GM19467 (cell line): ENCODE measurements around the gene INPP5K.
A peak's percentile ranks its signal among the peaks of the same experiment; 100 is the strongest.
"Not testable (repeated sequence)": the region's sequence is repeated elsewhere in the genome, so short reads cannot be mapped to it uniquely, and the experiment has no call there.

ENCODE experiments used
- ATAC-seq: cut with Tn5 transposase; IDR thresholded peaks from one replicate; pipeline ENCODE4 v1.9.1; 2021; ENCODE audit warnings: mild to moderate bottlenecking, moderate library complexity; ENCODE audit not compliant: unreplicated experiment

The INPP5K gene

DNA sequence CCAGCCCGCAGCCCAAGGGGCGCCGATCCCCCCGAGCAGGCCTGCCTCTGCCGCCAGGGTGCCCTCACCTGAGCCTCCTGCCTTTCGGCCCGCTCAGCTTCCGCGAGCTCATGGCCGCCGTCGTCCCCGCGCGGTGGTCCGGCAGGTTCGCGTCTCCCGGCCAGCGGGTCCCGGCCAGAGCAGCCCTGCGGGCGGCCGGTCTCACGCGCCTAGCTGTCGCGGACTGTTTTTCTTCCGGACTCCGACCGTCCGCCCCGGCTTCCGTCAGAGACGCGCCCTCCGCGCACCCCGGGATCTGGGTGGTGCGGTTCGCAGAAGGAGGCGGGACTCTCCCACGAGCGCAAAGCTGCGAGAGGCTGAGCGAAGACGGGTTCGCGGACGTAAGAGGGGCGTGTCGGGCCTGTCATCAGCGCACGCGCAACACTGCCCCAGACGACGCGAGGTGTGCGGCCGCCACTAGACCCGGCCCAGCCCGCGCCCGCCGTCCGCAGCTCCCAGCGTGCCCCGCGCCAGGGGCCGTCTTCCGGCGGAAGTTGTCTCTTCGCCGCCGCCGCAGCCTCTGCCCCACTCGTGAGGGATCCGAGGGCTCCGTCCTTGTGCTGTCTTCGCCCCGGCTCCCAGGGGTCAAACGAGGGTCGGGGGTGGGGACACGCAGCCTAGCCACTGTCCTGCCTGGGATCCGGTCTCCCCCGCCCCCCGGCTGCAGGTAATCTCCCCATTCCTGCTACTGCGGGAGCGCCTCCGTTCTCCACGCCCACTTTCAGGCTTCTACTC, at the start of gene INPP5K:
TSS of gene INPP5K (minus strand) at position 225 of the 774 bp plus-strand sequence. CDS start at position 112, 113 bp downstream.
- peak; percentile 86 for ATAC-seq

GRCh38 chr17:1565877-1566276, 49.5 kb upstream of the INPP5K start:
- no peak for ATAC-seq

DNA sequence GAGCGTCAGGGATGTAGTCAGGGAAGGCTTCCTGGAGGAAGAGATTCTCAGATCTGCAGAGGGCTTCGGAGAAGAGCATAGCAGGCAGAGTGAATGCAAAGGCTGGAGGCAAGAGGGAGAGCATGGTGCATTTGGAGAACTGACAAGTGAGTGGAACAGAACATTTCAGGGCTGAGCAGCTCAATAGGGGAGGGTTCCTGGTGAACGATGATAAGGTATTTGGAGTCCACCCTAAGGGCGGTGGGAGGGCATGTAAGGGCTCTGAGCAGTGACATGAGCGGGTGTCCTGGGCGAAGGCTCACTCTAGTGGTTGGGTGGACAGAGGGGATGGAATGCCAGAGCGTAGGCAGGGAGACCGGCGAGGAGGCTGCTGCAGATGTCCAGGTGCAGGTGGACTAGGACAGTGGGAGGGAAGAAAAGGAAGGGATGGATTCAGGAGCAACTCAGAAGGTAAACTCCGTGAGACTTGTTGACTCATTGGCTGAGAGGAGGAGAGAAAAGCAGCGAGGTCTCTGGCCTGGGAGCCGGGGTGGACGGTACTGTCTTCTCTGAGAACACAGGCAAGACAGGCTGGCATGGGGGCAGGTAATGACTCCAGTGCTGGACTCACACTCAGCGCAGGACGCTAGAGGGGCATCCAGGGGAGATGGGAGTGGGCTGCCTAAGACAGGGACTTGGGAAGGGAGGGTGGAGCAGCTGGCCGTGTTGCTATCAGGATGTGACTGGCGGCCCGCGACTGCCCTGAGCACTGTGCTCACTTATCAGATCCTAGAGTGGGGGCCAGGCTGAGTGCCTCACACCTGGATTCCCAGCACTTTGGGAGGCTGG, 47.6 kb upstream of the INPP5K start:
- no peak for ATAC-seq

DNA sequence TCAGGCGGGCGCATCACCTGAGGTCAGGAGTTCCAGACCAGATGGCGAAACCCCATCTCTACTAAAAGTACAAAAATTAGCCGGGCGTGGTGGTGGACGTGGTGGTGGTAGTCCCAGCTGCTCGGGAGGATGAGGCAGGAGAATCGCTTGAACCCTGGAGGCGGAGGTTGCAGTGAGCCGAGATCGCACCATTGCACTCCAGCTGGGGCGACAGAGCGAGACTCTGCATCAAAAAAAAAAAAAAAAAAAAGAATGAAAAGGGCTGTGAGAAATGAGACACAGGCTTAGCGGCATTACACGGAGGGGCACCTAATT, 47.0 kb upstream of the INPP5K start:
- not testable (repeated sequence) for ATAC-seq

- ATAC-seq: peak; percentile 19
Observed at GRCh38 chr17:1562176-1562643, 45.8 kb upstream of the INPP5K start.

DNA sequence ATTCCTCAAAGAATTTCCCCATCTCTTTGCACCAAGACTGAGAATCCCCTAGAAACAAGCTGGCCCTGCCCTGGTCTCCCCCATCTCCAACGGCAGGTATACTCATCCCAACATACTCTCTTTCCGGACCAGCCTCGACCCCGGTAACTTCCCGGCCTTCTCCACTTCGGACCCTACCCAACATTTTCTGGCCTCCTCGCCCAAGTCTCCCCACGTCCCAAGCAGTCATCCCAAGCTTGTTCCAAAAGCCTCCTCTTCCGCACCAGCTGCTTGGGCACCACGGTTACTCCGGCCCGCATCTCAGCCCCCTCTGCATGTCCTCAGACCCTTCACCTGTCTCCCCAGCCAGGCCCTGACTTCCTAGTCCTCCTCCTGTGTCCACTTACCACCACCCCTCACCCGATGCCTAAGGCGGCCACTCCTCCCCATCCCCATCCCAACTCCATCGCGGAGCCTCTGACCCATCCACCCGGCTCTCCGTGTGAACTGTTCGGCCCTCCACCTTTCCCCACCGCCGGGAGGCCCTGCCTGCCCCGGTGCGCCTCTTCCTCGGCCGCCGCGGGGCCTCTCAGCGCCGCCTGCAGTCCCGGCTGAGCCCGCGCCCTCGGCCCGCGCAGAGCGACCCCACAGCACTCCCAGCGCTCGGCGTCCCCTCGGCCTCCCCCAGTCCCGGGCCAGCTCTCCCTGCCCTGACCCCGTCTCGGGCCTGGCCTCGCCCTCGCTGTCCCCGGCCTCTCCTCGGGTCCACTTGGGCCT, 45.2 kb upstream of the INPP5K start:
- ATAC-seq: peak; percentile 20

DNA sequence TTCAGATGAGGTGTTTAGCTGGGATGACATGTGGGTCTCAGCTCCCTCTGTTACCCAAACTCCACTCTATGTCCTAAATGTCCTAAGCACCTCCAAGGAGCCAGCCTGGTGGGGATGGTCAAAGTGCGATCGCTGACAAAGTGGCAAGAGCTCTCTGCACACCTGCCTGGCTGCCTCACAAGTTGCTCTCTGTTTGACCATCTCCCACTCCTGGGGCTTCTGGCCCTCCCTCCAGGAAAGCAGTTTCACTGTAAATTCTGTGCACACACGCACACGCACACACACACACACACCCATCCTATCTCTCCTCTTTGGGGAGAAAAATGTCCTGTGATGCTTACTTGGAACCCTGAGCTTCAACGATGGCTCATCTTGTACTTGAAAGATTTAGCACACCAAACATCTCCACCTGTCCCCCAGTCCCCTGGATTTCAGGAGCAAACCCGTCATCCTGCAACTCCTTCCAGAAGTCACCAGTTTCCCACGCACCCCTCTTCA, 44.5 kb upstream of the INPP5K start:
- no peak for ATAC-seq

DNA sequence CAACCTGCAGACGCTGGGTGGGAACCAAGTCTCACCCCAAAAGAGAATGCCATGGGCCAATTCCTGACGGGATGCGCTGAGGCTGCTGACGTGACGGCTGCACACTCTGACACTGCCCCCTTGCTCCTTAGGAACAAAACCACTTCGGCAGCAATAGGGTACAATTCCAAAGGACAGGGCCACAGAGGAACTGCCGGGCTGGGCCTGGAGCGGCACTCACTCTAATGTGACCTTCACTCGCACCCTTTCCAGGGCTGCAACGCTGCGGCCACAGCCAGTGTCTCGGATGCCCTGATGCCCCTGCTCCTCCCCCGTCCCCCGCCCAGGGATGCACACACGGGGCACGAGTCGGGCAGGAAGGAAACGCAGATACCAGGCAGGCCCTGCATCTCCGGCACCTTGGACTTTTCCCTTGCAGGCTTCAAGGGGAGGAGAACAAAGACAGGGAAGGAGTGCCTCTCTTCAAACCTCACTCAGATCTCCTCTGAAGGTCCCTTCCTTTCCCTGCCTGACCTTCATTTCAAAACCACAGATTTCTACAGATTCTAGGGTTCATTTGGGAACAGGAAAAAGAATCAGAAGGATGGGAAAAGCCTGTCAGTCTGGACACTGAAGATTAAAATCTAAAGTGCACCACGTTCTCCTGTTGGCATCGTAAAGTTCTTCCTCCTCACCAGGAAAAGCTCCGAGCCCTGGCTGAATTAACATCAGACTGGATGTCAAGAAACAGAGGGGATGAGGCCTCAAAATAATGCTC, 43.9 kb upstream of the INPP5K start:
- no peak for ATAC-seq

DNA sequence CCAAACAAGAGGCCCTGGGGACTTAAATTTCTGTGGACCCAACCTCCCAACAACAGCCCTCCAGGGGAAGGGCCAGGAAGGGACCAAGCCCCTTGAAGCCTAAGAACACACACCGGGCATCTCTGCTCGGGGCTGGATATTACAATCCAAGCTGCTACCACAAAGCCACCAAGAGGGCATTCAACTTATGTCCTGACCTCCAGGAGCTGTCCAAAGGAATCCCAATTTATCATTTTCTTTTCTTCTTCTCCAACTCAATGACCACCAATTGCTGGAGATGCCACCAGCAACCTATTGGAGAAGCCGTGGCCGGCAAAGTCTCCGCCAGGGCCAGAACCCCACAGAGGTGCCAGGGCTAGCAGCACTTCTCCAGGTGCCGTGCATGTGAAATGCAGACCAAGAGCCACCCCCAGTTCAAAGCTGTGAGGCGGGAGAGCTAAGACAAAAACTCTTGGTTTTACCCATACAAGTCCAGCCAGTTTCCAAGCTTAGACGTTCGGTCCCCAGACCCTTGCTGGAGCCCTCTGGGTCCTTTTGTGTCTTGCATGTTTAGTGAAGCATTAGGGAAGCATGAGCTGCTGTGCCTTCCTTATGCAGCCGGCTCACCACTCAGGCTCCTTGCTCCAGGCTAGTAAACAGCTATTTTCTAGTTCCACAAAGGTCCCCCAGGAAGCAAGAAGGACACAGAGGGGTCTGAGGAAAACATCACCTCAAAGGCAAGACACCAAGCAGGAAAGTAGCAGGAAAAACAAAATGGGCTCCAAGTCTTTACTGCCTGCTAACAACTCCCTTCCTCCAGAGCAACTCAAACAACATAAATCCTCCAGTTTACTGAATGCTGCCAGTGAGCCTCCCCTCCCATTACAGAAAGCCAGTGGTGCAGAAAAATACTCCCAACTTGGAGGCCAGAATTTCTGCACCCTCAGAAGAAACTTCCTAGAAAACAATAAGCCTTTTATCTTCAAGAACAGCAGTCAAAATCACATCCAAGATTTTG, 42.9 kb upstream of the INPP5K start:
- no peak for ATAC-seq

GRCh38 chr17:1558401-1558800, 42.0 kb upstream of the INPP5K start:
- ATAC-seq: no peak

- no peak for ATAC-seq
Observed at GRCh38 chr17:1557355-1558095, 41.1 kb upstream of the INPP5K start.

DNA sequence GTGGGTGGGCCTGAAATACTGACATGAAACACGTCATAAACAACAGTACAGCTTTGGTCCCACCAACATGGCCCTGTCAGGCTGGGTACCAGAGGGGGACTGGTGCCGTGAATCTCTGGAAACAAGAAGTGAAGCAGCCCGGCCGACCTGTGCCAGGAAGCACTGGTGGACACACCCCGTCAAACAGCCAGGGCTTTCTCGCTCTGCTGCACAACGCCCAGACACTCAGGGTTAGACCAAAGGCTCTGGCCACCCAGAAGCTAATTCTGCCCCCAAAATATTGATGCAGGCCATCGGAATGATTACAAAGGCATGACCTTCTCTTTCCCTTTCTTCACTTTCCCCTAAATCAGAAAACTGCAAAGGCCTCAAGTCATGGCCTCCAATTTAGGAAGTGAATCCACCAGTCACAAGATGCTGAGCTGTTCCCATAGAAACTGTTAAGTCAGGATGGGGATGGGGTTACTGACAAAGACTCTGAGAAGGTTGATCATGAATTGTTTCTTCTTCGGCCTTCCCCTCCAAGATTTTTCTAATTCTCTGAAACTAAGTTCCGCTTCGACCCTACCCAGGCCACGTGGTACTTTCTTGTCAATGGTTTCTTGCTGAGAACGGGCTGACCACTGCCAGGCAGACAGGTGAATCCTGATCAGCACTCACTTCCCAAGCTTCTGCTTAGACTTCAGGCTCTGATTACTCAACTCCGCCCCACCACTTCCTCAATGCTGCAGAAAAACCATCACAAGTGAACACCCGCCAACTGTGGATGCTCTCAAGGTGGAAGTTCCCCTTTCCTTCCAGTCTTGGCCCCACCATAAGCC, 39.4 kb upstream of the INPP5K start:
- no peak for ATAC-seq

DNA sequence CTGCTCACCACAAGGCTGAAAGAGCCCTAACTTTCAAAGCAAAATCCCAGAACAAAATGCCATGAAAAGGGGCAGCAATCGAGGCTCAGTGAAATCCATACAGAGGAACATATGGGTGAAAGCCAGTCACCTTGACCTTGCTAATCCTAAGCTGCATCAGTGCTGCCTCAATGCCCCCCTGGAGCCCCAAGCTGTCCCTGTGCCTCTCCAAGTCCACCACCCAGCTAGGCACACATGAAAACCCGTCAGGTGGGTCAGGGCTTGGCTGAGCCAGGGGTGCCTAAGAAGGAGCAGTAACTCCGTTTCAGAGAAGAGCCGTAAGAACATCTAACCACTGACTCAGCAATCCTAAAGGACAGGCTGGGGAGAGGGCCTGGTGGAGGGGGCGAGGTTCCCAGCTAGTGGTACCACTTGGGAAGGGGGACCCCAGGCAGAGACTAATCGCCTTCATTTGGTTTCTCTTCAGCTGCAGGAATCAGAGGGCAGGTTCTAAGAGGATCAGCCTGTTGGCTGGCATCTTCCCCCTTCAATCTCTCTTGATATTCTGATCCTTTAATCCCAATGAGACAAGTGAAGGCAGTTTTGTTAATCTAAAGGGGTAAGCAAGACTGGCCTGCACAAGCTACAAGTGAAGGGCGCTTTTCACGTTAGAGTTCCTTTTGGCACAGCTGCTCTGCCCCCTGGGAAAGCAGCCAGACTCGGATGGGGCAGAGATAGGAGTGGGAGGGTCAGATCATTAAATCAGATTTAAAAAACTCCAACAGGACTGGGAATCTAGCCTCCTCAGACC, 38.5 kb upstream of the INPP5K start:
- ATAC-seq: no peak

GRCh38 chr17:1553354-1554266, 37.2 kb upstream of the INPP5K start:
- ATAC-seq: no peak

DNA sequence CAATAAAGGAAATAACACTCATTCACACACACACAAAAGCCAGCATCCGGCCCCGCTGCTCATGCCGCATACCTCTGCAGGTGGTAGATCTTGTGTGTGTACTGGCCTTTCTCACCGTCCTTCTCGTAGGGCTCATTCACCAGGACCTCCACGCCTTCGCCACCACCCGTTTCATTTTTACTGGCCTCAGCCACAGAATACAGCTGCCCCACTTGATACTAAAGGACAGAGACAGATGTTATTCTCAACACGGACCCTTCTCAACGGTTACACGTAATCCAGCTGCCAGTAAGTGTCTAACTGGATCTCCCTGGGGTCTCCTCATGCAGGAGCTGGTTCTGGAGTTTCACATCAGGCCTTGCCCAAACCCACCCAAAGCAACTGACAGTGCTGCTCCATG, 36.5 kb upstream of the INPP5K start:
- ATAC-seq: no peak

GRCh38 chr17:1551741-1552140, 35.3 kb upstream of the INPP5K start:
- ATAC-seq: no peak
